ENCODE measurements around the gene FBXO5. TPM values are rescaled to one million over a fixed set of nuclear protein-coding genes. Genes with fewer than 3 reads are reported as not detected.

FBXO5 gene
- total and polyA plus RNA-seq, 9 of the 15 experiments (the other 6 are each of a cell fraction or from before 2014, with no cell fraction given) = 17.8 to 89.3 (median 62.9) TPM

DNA sequence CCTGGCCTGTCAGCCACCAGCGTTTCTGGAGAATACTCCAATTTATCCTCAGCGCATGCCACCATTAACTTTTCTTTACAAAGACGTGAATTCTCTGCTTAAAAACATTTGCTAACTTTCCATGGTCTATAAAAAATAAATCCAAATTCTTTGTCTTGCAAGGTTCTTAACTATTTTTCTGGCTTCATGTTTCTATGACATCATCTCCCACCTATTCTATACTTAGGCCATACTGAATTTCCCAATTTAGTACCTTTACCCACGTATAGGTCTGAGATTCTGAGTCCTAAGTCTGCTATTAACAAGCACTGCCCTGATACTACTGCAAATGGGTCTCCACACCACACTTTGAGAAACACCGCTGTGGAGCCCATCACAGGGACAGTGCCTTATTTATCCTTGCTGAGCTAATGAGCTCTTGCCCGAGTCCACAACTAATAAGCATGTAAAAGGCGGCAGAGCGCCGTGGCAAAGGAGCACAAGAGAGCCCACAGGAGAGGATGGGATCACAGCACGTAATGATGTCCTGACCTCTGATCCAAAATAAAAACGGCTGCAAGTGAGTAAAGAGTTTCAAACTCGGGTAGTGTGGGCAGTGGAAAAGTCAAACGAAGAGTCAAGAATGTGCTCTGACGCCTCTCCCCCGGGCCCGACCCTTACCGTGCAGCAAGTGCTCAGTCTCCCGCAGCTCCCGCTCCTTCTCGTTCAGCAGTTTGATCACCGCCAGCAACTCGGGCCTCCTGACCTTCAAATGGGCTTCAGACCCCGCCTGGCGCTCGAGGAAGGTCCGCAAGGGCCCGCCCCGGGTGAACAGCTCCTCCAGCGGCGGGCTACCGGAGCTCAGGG is 19.1 kb upstream of the FBXO5 start (continued):
- no peak for TF ChIP-seq EP300 (IDR thresholded peaks at IDR 0.05; ENCODE audit: low read length)
- TF ChIP-seq BRD4 (IDR thresholded peaks at IDR 0.05) = no peak
- TF ChIP-seq, protein P1, sequence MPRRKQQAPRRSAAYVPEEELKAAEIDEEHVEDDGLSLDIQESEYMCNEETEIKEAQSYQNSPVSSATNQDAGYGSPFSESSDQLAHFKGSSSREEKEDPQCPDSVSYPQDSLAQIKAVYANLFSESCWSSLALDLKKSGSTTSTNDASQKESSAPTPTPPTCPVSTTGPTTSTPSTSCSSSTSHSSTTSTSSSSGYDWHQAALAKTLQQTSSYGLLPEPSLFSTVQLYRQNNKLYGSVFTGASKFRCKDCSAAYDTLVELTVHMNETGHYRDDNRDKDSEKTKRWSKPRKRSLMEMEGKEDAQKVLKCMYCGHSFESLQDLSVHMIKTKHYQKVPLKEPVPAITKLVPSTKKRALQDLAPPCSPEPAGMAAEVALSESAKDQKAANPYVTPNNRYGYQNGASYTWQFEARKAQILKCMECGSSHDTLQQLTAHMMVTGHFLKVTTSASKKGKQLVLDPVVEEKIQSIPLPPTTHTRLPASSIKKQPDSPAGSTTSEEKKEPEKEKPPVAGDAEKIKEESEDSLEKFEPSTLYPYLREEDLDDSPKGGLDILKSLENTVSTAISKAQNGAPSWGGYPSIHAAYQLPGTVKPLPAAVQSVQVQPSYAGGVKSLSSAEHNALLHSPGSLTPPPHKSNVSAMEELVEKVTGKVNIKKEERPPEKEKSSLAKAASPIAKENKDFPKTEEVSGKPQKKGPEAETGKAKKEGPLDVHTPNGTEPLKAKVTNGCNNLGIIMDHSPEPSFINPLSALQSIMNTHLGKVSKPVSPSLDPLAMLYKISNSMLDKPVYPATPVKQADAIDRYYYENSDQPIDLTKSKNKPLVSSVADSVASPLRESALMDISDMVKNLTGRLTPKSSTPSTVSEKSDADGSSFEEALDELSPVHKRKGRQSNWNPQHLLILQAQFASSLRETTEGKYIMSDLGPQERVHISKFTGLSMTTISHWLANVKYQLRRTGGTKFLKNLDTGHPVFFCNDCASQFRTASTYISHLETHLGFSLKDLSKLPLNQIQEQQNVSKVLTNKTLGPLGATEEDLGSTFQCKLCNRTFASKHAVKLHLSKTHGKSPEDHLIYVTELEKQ (CRISPR knock-in tag; IDR thresholded peaks at IDR 0.05) = no peak
- TF ChIP-seq ZBTB8A (IDR thresholded peaks at IDR 0.05; ENCODE audit: partially characterized antibody) = no peak
- TF ChIP-seq PML (IDR thresholded peaks at IDR 0.05; ENCODE audit: low read length) = no peak; the same call in none of the 2 replicates
- no peak for TF ChIP-seq HDAC8 (tag; IDR thresholded peaks at IDR 0.05)
- TF ChIP-seq, protein P2, sequence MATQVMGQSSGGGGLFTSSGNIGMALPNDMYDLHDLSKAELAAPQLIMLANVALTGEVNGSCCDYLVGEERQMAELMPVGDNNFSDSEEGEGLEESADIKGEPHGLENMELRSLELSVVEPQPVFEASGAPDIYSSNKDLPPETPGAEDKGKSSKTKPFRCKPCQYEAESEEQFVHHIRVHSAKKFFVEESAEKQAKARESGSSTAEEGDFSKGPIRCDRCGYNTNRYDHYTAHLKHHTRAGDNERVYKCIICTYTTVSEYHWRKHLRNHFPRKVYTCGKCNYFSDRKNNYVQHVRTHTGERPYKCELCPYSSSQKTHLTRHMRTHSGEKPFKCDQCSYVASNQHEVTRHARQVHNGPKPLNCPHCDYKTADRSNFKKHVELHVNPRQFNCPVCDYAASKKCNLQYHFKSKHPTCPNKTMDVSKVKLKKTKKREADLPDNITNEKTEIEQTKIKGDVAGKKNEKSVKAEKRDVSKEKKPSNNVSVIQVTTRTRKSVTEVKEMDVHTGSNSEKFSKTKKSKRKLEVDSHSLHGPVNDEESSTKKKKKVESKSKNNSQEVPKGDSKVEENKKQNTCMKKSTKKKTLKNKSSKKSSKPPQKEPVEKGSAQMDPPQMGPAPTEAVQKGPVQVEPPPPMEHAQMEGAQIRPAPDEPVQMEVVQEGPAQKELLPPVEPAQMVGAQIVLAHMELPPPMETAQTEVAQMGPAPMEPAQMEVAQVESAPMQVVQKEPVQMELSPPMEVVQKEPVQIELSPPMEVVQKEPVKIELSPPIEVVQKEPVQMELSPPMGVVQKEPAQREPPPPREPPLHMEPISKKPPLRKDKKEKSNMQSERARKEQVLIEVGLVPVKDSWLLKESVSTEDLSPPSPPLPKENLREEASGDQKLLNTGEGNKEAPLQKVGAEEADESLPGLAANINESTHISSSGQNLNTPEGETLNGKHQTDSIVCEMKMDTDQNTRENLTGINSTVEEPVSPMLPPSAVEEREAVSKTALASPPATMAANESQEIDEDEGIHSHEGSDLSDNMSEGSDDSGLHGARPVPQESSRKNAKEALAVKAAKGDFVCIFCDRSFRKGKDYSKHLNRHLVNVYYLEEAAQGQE (IDR thresholded peaks at IDR 0.05; ENCODE audit: borderline replicate concordance) = no peak
- TF ChIP-seq, protein P2 (CRISPR knock-in tag; IDR thresholded peaks at IDR 0.05; ENCODE audit: low read depth) = no peak
- TF ChIP-seq, protein P3, sequence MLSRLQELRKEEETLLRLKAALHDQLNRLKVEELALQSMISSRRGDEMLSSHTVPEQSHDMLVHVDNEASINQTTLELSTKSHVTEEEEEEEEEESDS (CRISPR knock-in tag; IDR thresholded peaks at IDR 0.05) = no peak
- TF ChIP-seq, protein P4, sequence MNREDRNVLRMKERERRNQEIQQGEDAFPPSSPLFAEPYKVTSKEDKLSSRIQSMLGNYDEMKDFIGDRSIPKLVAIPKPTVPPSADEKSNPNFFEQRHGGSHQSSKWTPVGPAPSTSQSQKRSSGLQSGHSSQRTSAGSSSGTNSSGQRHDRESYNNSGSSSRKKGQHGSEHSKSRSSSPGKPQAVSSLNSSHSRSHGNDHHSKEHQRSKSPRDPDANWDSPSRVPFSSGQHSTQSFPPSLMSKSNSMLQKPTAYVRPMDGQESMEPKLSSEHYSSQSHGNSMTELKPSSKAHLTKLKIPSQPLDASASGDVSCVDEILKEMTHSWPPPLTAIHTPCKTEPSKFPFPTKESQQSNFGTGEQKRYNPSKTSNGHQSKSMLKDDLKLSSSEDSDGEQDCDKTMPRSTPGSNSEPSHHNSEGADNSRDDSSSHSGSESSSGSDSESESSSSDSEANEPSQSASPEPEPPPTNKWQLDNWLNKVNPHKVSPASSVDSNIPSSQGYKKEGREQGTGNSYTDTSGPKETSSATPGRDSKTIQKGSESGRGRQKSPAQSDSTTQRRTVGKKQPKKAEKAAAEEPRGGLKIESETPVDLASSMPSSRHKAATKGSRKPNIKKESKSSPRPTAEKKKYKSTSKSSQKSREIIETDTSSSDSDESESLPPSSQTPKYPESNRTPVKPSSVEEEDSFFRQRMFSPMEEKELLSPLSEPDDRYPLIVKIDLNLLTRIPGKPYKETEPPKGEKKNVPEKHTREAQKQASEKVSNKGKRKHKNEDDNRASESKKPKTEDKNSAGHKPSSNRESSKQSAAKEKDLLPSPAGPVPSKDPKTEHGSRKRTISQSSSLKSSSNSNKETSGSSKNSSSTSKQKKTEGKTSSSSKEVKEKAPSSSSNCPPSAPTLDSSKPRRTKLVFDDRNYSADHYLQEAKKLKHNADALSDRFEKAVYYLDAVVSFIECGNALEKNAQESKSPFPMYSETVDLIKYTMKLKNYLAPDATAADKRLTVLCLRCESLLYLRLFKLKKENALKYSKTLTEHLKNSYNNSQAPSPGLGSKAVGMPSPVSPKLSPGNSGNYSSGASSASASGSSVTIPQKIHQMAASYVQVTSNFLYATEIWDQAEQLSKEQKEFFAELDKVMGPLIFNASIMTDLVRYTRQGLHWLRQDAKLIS (CRISPR knock-in tag; IDR thresholded peaks at IDR 0.05) = peak; percentile 37; the same call in 1 of the 2 replicates
- TF ChIP-seq RNF2 (IDR thresholded peaks at IDR 0.05) = no peak
- TF ChIP-seq ZNF408 (CRISPR knock-in tag; IDR thresholded peaks at IDR 0.05; ENCODE audit: low read depth) = no peak
